HepG2 (cell line): ENCODE data around the gene LRRC15.

ENCODE experiments used
- NR2C2 ChIP-seq: sonication (generic); formaldehyde crosslinking; IDR thresholded peaks from 2 replicates; pipeline ENCODE4 v1.4.0; 2020; ENCODE audit warnings: missing genetic modification reagents, mild to moderate bottlenecking, moderate library complexity, borderline replicate concordance
- ZNF282 ChIP-seq: fragments of 450-650 bp; IDR thresholded peaks from 2 replicates; pipeline ENCODE4 v1.6.1; 2018; ENCODE audit not compliant: partially characterized antibody

GRCh38 chr3:194333212-194333980 is 36.1 kb downstream of the LRRC15 start:
- TF ChIP-seq ZNF282 (no peak), NR2C2 (CRISPR knock-in tag) (peak; percentile 87; the same call in 1 of the 2 replicates)
